Left lung (tissue), 10 donors: ENCODE results near the gene COQ9. TPM values are rescaled to one million over a fixed set of nuclear protein-coding genes. Genes with fewer than 3 reads are reported as not detected.
A peak's percentile ranks its signal among the peaks of the same experiment; 100 is the strongest.

Experiments used
- ATAC-seq: fragments of 200-7000 bp; cut with Tn5 transposase; one replicate; pipeline ENCODE4 v1.9.1; 2020; ENCODE audit warnings: moderate library complexity
- DNase-seq, 4 donors: peaks; one replicate each; pipeline ENCODE4 v3.0.0-alpha.2; 2013 to 2020
- H3K27ac ChIP-seq, 2 donors: fragments of 200-600 bp; sonication (generic) in 1 of 2; one replicate each; pipeline versions ENCODE4 v1.5.0 to v1.8.0; 2020 to 2021
- H3K27me3 ChIP-seq, 2 donors: fragments of 200-600 bp; sonication (generic) in 1 of 2; one replicate each; pipeline versions ENCODE4 v1.5.0 to v1.8.0; 2020 to 2021
- H3K36me3 ChIP-seq, 2 donors: fragments of 200-600 bp; sonication (generic) in 1 of 2; one replicate each; pipeline versions ENCODE4 v1.5.0 to v1.8.0; 2020 to 2021
- H3K4me1 ChIP-seq, 2 donors: fragments of 200-600 bp; one replicate each; pipeline ENCODE4 v1.8.0; 2021
- H3K4me3 ChIP-seq, 2 donors: fragments of 200-600 bp; sonication (generic) in 1 of 2; one replicate each; pipeline versions ENCODE4 v1.5.0 to v1.8.0; 2020 to 2021; ENCODE audit warnings: mild to moderate bottlenecking in 1 of 2
- H3K9me3 ChIP-seq, 2 donors: fragments of 200-600 bp; sonication (generic) in 1 of 2; one replicate each; pipeline versions ENCODE4 v1.5.0 to v1.8.0; 2020 to 2021
- intact Hi-C, 2 donors: fragments of 100-400 bp; cut with DNase I; formaldehyde crosslinking; loops; one replicate each; pipeline versions ENCODE4 v1.11.2 to v1.14.2; 2022
- polyA plus RNA-seq, 6 donors: library from polyadenylated mRNA; unstranded; fragments of 120-200 nt; gene quantifications; one replicate each; pipeline ENCODE4 v1.2.1, GENCODE V29; 2013; ENCODE audit not compliant: insufficient read length in 6 of 6
- total RNA-seq, 2 donors: library from RNA; stranded (reverse); fragmentation: NEBNext Ultra II Directional; extraction: Animal tissue kit (Norgen Biotek cat#: 25700); gene quantifications; one replicate each; pipeline ENCODE4 v1.2.1, GENCODE V29; 2021
- TF ChIP-seq, protein P1 (sequence below), 2 donors: fragments of 200-600 bp; sonication (generic) in 1 of 2; IDR thresholded peaks; one replicate each; pipeline versions ENCODE4 v1.5.0 to v1.8.0; 2021; ENCODE audit warnings: antibody characterized with exemption in 2 of 2
- donor health status: DM: no; HTN: yes; CAD: no.
- donor health status: DM: no; HTN: no; CAD: no.

COQ9 gene
- total and polyA plus RNA-seq, 8 donors = 47.3 to 67.8 (median 60.7) TPM

DNA sequence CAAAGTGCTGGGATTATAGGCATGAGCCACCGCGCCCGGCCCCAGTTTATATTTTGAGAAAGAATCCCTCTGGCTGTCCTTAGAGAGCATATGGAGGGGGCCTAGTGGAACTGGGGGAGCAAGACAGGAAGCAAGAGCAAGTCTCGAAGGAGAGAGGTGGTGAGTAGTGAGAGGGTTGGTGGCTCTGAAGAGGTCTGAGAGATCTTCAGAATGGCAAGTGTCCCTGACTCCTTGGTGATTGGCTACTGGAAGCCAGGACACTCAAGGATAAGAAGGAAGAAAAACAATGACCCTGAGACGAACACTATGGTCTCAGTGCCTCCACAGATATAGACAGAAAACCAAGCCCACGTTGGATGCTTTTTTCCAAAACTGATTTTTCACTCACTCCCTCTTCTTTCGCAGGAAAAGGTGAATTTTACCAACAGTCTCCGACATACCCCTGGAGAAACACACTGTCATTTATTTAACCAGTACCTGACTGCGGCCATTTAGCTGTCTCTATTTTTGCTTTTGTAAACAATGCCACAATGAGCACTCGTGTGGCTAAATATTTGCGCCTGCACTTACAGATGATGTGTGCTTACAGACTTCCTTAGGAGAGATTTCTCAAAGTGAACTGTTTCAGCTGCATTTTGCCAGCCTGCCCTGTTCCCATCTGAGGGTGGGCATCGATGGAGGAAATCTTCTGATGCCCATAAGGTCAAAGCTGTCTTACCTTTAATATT lies 54.9 kb downstream of the COQ9 start:
- Histone ChIP-seq H3K9me3 (no peaks in the 10 kb centered on the region), H3K4me1 (peaks cover 3 to 4% of the 10 kb centered on the region in 2 donors), H3K27me3 (no peaks in the 10 kb centered on the region), H3K4me3 (no peak overlapping the region), H3K27ac (peak overlapping the region in 1 of 2 donors; percentile 59), H3K36me3 (no peaks in the 10 kb centered on the region)
- ATAC-seq (peak; percentile 82), DNase-seq (no peak)
- intact Hi-C loops = no loop called here
- TF ChIP-seq, protein P1, sequence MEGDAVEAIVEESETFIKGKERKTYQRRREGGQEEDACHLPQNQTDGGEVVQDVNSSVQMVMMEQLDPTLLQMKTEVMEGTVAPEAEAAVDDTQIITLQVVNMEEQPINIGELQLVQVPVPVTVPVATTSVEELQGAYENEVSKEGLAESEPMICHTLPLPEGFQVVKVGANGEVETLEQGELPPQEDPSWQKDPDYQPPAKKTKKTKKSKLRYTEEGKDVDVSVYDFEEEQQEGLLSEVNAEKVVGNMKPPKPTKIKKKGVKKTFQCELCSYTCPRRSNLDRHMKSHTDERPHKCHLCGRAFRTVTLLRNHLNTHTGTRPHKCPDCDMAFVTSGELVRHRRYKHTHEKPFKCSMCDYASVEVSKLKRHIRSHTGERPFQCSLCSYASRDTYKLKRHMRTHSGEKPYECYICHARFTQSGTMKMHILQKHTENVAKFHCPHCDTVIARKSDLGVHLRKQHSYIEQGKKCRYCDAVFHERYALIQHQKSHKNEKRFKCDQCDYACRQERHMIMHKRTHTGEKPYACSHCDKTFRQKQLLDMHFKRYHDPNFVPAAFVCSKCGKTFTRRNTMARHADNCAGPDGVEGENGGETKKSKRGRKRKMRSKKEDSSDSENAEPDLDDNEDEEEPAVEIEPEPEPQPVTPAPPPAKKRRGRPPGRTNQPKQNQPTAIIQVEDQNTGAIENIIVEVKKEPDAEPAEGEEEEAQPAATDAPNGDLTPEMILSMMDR (IDR thresholded peaks at IDR 0.05) = no peak

DNA sequence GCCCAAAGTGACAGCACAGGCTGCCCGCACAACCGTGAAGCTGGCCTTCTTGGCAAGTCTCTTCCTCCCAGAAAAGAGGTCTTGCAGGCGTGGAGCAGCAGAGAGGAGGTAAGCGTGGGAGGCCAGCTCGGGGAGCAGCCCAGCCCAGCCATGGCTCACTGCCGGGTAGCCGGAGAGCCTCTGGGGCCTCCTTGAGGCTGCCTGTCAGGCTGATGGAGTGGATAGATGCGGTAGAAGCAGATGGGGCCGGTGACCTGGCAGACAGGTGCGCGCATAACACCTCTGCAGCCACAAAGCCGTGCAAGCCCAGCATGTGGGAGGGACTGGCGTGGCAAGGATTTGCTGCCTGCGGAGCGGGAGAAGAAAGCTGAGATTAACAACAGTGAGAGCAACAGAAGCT lies 56.1 kb downstream of the COQ9 start:
- peaks cover 3 to 4% of the 10 kb centered on the region in 2 donors for H3K4me1 ChIP-seq
- peak overlapping the region in 1 of 2 donors; percentile 59 for H3K27ac ChIP-seq
- peak in 2 of 4 donors; percentile 62 to 78 for DNase-seq
- H3K4me3 ChIP-seq = no peak overlapping the region
- no peaks in the 10 kb centered on the region for H3K27me3 ChIP-seq
- H3K9me3 ChIP-seq = no peaks in the 10 kb centered on the region
- no peaks in the 10 kb centered on the region for H3K36me3 ChIP-seq
- ATAC-seq = peak; percentile 64
- TF ChIP-seq, protein P1 (IDR thresholded peaks at IDR 0.05) = no peak
- intact Hi-C loops = no loop called here

DNA sequence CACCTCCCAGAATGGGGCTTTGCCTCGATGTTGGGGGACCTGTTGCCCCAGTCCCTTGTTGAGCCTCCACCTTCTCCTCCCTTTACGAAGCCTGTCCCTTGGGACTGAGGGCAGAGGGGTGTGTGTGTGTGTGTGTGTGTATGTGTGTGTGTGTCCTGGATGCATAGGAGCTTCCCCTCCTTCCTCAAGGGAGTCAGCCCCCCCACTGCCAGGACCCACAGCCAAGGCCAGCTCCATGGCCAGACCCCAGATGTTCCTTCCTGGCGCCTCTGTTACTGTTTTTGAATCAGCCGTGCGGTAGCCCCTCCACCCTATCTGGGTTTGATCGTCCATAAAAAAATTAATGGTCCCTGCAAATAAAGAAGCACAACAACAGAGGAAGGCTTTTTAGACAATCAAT lies 56.7 kb downstream of the COQ9 start:
- no peak overlapping the region for H3K27ac ChIP-seq
- ATAC-seq = no peak
- no peaks in the 10 kb centered on the region for H3K36me3 ChIP-seq
- peak in 1 of 4 donors; percentile 40 for DNase-seq
- H3K9me3 ChIP-seq = no peaks in the 10 kb centered on the region
- H3K27me3 ChIP-seq = no peaks in the 10 kb centered on the region
- H3K4me1 ChIP-seq = peaks cover 3 to 4% of the 10 kb centered on the region in 2 donors
- intact Hi-C loops = no loop called here
- TF ChIP-seq, protein P1 (IDR thresholded peaks at IDR 0.05) = no peak
- no peak overlapping the region for H3K4me3 ChIP-seq

DNA sequence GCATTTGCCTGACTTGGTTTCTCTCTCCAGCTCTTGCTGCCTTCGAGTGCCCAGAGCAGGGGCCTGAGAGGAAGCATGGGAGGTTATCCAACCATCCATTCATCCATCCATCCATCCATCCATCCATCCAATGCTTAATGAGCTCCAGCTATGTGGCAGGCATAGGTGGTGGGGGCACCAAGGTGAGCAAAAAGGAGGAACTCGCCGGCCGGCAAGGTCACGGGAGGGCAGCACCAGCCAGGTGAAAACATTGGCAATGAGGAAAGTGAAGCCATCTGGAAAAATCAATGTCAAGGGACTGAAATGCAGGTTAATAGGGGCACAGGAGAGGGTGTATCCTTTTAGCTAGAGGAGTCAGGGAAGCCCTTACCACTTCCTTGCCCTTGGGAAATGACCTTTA lies 57.2 kb downstream of the COQ9 start:
- Histone ChIP-seq H3K4me3 (no peak overlapping the region), H3K27ac (no peak overlapping the region), H3K9me3 (no peaks in the 10 kb centered on the region), H3K4me1 (peaks cover 3 to 4% of the 10 kb centered on the region in 2 donors), H3K36me3 (no peaks in the 10 kb centered on the region), H3K27me3 (no peaks in the 10 kb centered on the region)
- TF ChIP-seq, protein P1 (IDR thresholded peaks at IDR 0.05) = no peak
- intact Hi-C loops = no loop called here
- DNase-seq (peak in 1 of 4 donors; percentile 55), ATAC-seq (no peak)

DNA sequence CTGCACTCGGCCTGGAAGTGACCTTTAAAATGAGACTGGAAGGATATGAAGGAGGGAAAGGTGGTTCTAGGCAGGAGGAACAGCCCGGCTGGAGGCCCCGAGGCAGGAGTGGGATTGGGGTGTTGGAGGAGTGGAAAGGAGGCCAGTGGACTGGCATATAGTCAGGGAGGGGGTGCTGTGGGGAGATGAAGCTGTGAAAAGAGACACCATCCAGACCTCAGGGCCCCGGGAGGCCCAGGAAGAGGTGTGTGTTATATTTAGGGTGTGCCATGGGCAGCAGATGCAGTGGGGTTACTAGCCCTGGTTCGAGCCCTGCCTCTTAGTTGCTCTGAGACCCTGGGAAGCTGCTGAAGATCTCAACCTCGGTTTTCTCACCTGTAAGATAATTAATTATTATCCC lies 57.9 kb downstream of the COQ9 start:
- H3K27ac ChIP-seq = no peak overlapping the region
- no peak overlapping the region for H3K4me3 ChIP-seq
- H3K4me1 ChIP-seq = peaks cover 3 to 7% of the 10 kb centered on the region in 2 donors
- H3K27me3 ChIP-seq = no peaks in the 10 kb centered on the region
- TF ChIP-seq, protein P1 (IDR thresholded peaks at IDR 0.05) = no peak
- peak in 1 of 4 donors; percentile 23 for DNase-seq
- intact Hi-C loops = no loop called here
- no peak for ATAC-seq
- no peaks in the 10 kb centered on the region for H3K9me3 ChIP-seq
- no peaks in the 10 kb centered on the region for H3K36me3 ChIP-seq
